C4-2B (cell line): ENCODE results near the gene NOXA1.

Experiments
- H3K27ac ChIP-seq: fragments of 450-650 bp; 2 replicates; pipeline ENCODE4 v1.5.1; 2017
- ZFX ChIP-seq: fragments of 450-650 bp; IDR thresholded peaks from 2 replicates; pipeline ENCODE4 v1.6.1; 2017
- TF ChIP-seq, protein P1 (sequence below): fragments of 450-650 bp; conservative IDR thresholded peaks from 2 replicates; pipeline ENCODE4 v1.5.1; 2017; ENCODE audit warnings: mild to moderate bottlenecking

The NOXA1 gene

DNA sequence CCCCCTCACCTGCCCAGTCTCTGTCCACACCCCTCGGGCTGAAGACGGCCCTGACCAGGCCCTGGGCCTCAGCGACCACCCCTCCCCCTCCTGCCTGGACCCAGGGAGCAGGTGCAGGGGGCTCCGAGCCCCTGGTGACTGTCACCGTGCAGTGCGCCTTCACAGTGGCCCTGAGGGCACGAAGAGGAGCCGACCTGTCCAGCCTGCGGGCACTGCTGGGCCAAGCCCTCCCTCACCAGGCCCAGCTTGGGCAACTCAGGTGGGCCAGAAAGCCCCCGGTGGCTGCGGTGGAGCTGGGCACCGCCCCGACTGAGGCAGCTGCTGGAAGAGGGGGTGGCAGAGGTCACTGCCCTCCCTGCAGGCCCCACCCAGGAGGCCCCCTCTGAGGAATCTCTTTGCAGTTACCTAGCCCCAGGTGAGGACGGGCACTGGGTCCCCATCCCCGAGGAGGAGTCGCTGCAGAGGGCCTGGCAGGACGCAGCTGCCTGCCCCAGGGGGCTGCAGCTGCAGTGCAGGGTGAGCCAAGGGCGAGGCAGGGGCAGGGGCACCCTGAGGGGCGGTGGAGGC, 10.2 kb downstream of the NOXA1 start:
- no peak for TF ChIP-seq ZFX
- TF ChIP-seq, protein P1, sequence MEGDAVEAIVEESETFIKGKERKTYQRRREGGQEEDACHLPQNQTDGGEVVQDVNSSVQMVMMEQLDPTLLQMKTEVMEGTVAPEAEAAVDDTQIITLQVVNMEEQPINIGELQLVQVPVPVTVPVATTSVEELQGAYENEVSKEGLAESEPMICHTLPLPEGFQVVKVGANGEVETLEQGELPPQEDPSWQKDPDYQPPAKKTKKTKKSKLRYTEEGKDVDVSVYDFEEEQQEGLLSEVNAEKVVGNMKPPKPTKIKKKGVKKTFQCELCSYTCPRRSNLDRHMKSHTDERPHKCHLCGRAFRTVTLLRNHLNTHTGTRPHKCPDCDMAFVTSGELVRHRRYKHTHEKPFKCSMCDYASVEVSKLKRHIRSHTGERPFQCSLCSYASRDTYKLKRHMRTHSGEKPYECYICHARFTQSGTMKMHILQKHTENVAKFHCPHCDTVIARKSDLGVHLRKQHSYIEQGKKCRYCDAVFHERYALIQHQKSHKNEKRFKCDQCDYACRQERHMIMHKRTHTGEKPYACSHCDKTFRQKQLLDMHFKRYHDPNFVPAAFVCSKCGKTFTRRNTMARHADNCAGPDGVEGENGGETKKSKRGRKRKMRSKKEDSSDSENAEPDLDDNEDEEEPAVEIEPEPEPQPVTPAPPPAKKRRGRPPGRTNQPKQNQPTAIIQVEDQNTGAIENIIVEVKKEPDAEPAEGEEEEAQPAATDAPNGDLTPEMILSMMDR = no peak
- H3K27ac ChIP-seq = no peak overlapping the region

DNA sequence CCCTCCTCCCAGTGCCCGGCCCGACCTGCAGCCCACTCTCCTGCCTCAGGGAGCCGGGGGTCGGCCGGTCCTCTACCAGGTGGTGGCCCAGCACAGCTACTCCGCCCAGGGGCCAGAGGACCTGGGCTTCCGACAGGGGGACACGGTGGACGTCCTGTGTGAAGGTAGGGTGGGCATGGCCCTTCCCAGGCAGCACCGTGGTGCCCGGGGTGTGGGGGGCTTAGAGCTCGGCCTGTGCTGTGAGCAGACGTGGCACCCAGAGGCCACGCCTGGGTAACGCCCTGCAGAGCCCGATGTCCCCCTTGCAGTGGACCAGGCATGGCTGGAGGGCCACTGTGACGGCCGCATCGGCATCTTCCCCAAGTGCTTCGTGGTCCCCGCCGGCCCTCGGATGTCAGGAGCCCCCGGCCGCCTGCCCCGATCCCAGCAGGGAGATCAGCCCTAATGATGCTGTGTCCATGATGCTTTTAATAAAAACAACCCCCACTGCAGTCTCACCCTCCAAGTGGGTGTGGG, 10.8 kb downstream of the NOXA1 start:
- TF ChIP-seq, protein P1 = no peak
- no peak for TF ChIP-seq ZFX
- no peak overlapping the region for H3K27ac ChIP-seq

DNA sequence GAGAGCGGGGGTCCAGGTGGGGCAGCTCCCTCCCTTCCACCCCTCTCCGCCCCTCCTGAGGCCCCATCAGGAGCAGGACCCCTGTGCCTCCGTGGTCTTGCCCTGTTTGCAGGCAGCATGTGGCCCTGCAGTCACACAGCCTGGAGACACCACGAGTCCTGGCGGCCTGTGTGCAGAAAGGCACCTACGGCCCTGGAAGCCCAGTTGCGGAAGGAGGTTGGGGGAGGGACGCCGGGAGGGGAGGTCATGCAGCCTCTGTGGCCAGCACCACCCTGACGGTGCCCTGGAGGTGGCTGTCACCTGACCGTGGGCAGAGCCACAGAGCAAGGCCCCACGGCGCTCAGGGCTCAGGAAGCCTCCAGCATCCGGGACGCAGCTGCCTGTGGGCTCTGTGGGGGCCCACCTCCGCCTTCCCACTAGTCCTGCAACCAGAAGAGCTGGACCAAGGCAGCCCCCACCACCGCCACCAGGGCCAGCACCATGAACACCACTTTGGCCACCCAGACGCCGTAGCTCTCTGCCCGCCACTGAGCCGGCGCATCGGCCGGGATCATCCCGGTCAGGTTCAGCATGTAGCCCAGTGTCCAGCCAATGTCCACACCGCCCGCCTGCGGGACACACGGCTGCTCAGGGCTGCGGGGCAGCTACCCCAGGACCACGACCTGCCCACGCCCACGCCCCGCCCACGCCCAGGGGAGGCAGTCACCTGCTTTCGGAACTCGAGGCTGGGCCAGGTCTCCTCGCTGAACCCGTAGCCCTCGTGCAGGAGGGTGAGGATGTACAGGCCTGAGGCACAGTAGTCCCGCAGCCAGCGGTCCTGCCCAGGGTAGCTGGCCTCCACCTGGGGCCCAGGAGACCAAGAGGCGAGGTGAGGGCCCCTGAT, 11.5 kb downstream of the NOXA1 start:
- TF ChIP-seq ZFX = no peak
- TF ChIP-seq, protein P1 = no peak
- no peak overlapping the region for H3K27ac ChIP-seq

DNA sequence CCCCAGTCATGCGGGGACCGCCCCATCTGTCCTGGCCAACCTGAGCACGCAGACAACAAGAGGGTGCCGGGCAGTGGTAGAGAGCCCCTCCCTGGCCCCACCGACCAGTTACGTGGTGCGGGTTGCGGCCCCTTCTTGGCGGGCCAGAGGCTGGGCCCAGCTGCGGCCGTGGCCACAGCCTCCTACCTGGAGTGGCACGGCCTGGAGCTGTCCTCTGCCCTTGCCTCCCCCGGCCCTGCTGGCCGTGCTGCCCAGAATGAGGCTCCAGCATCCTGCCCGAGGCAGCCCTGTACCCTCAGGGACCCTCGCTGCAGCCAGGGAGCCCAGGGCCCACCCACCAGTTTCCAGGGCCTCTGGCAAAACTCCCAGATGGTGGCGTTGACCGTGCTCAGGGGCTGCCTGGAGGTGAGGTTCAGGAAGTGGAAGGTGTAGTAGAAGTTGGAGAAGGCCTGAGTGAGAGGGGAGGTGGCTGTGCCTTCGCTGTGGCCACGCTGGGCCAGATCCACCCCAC, 12.2 kb downstream of the NOXA1 start:
- no peak for TF ChIP-seq ZFX
- TF ChIP-seq, protein P1 = no peak
- H3K27ac ChIP-seq = peak overlapping the region; percentile 7; the same call in 1 of the 2 replicates

DNA sequence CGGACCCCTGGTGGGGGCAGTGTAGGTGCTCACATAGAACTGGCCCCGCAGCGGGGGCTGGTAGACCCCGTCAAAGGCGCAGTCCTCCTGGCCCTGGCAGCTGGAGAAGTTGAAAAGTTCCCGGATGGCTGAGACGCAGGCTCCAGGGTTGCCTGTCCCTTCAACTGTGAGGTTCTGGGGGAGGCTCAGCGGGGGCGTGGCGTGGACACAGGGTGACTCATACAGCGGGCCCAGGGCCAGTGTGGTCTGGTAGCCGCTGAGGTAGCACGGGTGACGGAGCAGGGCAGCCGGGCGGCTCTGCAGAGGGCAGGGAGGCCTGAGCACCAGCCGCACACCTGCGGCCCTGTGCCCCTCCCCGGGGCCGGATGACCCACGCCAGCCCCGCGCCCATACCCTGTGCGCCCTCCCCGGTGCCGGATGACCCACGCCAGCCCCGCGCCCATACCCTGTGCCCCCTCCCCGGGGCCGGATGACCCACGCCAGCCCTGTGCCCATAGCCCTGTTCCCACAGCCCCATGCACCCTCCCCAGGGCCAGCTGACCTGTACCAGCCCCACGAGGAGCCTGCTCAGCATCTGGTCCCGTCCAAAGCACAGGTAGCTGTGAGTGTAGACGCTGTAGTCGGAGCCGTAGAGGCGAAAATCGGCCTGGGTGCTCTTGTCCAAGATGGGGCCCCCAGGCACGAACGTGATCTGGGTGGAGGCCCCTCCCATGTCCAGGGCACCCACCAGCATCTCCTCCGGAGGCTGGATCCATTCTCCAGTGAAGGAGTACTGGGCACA, 13.0 kb downstream of the NOXA1 start:
- peak overlapping the region; percentile 7; the same call in 1 of the 2 replicates for H3K27ac ChIP-seq
- no peak for TF ChIP-seq ZFX
- TF ChIP-seq, protein P1 = no peak

DNA sequence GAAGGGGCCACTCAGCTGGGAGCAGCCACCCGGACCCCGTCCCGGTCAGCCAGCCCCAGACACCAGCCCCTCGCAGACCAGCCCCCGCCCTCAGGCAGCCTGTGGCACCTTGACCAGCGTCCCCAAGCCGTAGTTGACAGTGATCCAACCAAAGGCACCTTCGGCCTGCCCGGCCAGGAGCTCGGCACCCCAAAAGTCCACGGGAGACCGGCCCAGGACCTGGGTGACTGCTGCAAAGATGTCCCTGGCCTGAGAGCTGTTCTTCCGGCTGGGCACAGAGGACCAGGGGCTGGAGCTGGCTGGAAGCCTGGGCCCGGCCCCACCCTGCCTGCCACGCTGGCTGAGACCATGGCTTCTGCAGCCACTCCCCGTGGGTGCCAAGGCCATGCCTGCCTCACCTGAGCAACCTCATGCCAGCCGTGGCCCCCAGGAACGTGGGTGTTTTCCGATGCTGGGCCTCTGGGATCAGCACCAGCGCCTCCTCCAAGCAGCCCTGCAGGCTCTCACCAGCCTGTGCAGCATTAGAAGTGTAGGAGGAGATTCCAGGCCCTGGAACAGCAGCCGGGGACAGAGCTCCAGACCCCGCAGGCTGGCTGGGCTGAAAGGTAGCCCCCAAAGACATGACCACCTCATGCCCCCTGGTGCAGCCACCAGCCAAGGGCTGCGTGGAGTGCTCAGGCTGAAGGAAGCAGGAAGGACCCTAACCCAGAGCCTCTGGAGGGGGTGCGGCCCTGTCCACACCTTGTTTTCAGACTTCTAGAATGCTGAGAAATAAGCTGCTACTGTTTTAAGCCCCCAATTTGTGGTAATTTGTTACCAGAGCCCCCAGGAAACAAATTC, 13.8 kb downstream of the NOXA1 start:
- H3K27ac ChIP-seq = no peak overlapping the region
- TF ChIP-seq, protein P1 = no peak
- no peak for TF ChIP-seq ZFX
